ENCODE data around the gene PITPNM3. TPM values are rescaled to one million over a fixed set of nuclear protein-coding genes. Genes with fewer than 3 reads are reported as not detected.

Gene PITPNM3
- total and polyA plus RNA-seq, 2 of the 8 experiments (the other 6 are each of a cell fraction or from before 2014, with no cell fraction given): 1.7 to 3.1 TPM

DNA sequence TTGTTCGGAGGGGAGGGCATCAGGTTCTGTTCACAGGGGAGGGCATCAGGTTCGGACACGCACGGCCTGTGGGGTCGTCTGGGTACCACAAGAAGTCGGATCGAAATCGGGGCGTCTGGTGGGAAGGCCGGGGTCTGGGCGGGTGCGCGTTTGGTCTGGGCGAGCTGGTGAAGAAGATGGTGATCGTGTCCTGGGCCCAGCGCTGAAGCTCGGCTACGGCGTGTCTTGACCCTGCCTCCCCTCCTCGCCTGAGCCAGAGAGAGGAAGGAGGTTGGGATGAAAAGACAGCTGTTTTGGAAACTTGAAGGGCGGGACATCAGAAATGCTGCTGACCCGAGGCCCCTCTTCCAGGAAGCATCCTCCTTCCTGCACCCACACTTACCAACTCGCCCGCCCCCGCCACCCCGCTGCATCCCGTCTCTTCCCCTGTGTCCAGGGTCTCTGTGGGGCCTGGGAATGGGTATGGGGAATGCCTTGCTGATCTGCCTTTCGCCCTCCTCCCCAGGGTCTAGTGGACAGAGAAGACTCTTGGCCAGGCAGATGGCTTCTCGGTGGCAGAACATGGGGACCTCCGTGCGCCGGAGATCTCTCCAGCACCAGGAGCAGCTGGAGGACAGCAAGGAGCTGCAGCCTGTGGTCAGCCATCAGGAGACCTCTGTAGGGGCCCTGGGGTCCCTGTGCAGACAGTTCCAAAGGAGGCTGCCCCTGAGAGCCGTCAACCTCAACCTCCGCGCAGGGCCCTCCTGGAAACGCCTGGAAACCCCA is 111.6 kb downstream of the PITPNM3 start (continued):
- no peak for TF ChIP-seq CHD7 (IDR thresholded peaks at IDR 0.05; ENCODE audit: insufficient replicate concordance, low read length)
- TF ChIP-seq TCF12 (IDR thresholded peaks at IDR 0.05; ENCODE audit: low read depth, low read length): no peak
- no peak for TF ChIP-seq ASH2L (IDR thresholded peaks at IDR 0.05; ENCODE audit: low read length)
- no peak for TF ChIP-seq SAP30 (IDR thresholded peaks at IDR 0.05; ENCODE audit: insufficient read depth, insufficient replicate concordance, low read length)
- no peak for TF ChIP-seq BCL11A (IDR thresholded peaks at IDR 0.05; ENCODE audit: low read depth in 2 of 2, low read length in 2 of 2)
- no peak for TF ChIP-seq RXRA (IDR thresholded peaks at IDR 0.05; ENCODE audit: insufficient read depth, low read depth, low read length)
